GM21619 (cell line): ENCODE data around the gene SLC25A19.
A peak's percentile ranks its signal among the peaks of the same experiment; 100 is the strongest.
"Not testable (repeated sequence)": the region's sequence is repeated elsewhere in the genome, so short reads cannot be mapped to it uniquely, and the experiment has no call there.

Experiments used
- ATAC-seq: cut with Tn5 transposase; IDR thresholded peaks from one replicate; pipeline ENCODE4 v1.9.1; 2021; ENCODE audit not compliant: unreplicated experiment

SLC25A19 gene

DNA sequence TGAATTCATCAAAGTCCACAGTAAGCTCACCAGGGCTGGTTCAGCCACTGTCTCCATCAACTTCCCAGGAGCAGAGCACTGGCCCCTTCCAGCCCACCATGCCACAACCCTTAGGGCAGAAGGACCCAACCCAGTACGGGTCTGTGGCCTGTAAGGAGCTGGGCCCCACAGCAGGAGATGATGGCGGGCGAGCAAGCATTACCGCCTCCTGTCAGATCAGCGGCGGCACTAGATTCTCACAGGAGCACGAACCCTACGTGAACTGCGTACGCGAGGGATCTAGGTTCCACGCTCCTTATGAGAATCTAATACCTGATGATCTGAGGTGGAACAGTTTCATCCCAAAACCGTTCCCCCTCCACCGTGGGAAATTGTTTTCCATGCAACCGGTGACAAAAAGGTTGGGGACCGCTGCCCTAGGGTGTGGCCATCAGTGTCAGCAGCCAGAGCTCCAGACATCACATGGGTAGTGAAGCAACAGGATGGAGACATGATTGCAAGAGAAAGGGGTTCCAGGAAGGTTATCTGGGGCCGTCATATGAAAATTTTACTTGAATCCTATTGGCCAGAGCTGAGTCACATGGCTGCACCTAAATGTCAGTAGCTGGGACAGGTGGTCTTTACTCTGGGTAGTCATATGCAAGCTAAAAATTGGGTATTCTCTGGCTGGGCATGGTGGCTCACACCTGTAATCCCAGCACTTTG is 12.4 kb upstream of the SLC25A19 start:
- ATAC-seq = no peak

DNA sequence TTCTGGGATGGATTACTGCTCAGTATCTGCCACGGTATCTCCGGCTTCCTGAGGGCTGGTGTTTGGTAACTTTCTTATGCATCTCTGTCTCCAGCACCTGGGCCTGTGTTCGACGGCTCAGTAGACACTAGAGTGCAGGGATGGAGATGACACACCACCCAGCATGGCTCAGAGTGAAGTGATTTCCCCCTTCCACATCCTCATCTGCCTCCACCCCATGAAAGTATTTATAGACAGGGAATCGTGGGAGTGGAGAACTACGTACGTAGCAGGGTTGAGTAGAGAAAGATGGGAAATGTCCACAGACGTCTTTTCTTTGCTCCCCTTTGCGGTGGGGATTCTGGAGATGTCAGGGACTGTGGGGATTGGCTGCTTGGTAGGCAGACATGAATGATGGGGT is 11.8 kb upstream of the SLC25A19 start:
- no peak for ATAC-seq

DNA sequence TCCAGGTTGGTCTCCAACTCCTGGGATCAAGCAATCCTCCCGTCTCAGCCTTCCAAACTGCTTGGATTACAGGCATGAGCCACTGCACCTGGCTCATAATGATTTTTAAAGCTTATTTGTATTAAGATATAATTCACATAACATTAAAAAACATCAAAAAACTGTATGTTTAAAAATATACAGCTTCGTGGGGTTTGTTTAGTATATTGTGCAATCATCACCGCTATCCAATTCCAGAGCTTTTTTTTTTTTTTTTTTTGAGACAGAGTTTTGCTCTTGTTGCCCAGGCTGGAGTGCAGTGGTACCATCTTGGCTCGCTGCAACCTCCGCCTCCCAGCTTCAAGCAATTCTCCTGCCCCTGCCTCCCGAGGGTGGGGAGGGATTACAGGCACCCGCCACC is 11.0 kb upstream of the SLC25A19 start:
- ATAC-seq = no peak

DNA sequence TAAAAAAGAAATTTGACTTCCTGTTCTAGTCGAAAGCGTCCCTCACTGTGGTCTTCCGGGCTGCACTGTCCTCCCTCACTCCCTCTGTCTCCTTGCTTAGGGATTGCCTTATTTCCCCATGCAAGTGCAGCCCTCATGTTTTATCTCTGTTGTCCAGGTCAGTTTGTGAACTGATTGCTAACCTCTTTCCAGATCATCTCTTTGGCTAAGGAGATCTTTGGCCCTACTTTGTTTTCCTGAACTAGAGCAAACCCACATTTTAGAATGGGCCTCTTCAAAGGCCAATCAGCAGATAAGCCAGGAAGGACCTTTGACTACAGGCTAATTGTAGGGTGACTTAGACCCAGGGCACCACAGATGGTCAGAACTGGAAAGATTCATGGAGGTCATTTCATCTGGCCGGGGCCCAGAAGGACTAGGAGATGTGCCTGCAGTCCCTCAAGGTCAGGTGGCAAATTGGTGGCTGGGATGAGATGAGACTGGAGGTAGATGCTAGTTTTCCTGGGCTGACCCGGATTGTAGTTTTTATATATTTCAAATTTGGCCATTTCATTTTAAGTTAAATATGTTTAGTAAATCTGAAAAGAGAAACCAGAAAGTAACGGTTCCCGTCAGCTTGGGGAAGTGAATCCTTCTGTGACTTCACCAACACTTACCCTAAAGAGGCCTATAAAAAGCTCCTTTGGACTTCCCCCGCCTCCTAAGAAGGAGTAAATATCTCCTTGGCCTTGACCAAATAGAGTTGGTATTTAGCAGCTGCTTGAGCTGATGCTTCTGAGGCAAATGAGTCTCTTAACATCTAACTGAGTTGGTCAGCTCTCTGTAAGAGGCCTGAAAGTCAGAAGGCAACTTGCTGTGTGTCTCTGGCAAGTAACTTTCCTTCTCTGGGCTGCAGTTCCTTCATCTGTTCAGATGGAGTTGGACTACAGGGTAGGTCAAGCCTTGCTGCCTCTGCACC is 6.2 kb upstream of the SLC25A19 start:
- ATAC-seq = peak; percentile 58

DNA sequence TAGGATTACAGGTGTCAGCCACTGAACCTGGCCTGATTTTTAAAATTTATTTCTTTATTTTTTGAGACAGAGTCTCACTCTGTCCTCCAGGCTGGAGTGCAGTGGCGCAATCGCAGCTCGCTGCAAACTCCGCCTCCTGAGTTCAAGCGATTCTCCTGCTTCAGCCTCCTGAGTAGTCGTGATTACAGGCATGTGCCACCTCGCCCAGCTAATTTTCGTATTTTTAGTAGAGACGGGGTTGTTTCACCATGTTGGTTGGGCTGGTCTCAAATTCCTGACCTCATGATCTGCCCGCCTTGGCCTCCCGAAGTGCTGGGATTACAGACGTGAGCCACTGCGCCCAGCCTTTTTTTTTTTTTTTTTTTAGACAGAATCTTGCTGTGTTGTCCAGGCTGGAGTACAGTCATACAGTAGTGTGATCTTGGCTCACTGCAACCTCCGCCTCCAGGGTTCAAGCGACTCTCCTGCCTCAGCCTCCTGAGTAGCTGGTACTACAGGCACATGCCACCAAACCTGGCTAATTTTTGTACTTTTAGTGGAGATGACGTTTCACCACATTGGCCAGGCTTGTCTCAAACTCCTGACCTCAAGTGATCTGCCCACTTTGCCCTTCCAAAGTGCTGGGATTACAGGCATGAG is 3.7 kb upstream of the SLC25A19 start:
- ATAC-seq = not testable (repeated sequence)

DNA sequence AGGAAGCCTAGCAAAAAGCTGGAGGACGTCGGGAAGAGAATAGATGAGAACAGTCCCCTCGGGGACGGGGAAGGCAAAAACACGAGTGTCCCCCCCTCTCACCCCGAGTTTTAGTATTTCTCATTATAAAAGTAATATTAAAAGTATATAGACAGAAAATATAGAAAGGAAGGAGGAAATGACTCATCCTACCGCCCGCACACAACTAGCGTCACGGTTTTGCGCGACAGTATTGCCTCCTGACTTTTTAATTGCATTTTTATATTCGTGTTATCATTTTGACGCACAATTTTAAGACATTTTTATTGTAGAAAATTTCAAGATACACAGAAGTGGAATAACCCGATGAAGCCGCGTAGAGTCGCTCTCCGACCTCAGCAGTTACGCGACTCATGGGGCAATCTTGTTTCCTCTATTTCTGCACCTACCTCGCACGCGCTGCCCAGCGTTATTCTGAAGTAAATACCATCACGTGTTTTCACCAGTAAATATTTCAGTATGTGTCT is 652 bp upstream of the SLC25A19 start:
- ATAC-seq = peak; percentile 24

DNA sequence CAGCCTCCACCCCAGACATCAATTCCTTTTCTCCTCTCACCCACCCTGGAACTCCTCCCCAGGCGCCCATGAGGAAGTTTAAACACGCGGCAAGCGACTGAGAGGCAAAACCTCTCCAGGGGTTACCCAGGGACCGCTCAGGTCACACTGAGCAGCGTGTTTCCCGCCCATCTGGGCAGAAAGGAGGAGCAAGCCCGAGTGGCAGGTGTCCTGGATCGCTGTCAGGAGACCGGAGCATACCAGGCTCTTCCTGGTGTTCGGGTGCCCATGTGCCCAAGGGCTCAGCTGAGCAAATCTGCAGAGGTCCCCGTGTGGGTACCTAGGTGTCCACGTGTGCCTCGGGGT is 491 bp downstream of the SLC25A19 start:
- ATAC-seq = peak; percentile 3

DNA sequence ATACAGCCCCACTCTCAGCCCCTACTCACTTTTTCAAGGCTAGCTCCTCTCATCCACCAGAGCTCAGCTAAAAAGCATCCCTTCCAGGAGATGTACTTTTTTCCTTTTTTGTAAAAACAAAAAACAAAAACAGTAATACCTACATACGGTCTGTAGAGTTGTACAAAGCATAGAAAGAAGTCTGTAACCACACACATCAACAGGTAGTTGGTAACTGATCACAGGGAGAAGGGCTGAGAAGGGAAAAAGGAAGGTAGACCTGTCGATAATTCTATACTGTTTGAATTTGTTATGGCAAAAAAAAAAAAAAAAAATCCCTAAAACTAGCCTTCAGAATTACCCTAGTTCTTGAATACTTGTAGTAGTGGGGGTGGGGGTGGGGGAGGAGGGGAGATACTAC is 874 bp downstream of the SLC25A19 start:
- ATAC-seq = no peak

DNA sequence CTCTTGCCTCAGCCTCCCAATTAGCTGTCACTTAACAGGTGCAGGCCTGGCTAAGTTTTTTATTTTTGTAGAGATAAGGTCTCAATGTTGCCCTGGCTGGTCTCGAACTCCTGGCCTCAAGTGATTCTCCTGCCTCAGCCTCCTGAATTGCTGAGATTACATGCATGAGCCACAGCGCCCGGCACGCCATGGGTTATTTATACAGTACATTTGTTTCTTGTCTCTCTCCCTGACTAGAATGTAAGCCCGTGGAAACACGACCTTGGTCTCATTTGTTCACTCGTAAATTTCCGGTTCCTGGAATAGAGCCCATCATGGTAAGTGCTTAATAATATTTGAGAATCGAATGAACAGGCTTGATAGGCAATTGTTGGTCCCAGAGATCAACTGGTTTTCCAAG is 2.0 kb downstream of the SLC25A19 start:
- ATAC-seq = no peak

DNA sequence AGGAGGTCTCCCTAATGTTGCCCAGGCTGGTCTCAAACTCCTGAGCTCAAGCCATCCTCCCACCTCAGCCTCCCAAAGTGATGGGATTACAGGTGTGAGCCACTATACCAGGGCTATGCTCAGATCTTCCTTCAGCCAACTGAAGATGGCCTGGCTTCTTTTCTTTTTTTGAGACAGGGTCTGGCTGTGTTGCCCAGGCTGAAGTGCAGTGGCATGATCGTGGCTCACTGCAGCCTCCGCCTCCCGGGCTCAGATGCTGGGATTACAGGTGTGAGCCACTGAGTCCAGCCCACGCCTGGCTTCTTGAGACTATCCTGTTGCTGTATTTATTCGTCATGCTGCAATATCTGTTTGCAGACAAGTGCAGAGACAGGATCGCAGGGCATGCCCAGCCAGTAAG is 4.1 kb downstream of the SLC25A19 start:
- ATAC-seq = no peak

DNA sequence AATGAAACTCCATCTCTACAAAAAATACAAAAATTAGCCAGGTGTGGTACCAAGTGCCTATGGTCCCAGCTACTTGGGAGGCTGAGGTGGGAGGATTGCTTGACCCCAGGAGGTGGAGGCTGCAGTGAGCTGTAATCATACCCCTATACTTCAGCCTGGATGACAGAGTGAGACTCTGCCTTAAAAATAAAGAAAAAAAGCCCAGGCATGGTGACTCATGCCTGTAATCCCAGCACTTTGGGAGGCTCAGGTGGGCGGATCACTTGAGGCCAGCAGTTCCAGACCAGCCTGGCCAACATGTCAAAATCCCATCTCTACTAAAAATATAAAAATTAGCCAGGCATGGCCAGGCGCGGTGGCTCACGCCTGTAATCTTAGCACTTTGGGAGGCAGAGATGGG is 9.0 kb downstream of the SLC25A19 start:
- not testable (repeated sequence) for ATAC-seq

DNA sequence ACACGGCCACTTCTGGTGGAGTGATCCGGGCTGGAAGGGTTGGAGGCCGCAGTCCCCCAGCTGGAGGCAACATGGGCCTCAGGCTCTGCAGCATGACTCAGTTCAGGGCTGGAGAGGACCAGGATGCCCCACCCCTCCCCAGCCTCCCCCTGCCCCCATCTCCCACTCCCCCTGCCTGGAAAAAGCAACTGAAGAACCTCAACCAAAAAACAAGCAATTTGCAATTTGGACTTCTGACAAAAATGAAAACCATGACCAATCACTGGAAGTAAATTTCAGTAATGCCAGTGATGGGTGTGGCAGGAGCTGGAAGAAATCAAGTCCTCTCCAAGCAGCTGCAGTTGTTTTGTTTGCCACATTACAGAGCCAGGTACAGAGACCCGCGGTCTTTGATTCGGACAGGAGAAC is 11.6 kb downstream of the SLC25A19 start:
- no peak for ATAC-seq

DNA sequence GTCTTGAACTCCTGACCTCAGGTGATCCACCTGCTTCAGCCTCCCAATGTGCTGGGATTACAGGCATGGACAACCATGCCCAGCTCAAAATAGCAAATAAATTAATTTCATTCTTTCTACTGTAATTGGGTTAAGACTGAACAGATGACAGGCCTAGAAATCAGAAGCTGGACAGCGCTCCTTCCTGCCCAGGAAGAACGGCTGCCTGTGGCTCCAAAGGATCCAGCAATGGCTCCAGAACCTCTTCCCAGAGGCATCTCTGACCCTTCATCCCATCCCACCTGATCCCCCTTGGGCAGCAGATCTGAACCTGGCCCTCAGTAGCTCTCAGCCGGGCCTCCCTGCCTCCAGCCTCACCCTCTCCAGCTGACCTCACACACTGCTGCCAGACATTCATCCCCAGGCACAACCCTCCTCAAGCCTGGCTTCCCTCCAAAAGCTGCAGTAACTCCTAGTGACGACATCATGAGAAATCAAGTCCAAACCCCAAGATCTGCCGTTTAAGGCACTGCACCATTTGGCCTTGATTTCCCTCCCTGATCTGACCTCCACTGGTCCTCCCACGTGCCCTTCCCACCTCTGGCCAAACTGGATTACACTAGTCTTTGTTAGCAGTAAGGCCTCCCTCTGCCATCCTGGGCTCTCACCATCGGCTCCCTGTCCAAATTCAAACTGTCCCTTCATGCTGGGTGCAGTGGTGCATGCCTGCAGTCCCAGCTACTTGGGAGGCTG is 15.1 kb downstream of the SLC25A19 start:
- no peak for ATAC-seq

DNA sequence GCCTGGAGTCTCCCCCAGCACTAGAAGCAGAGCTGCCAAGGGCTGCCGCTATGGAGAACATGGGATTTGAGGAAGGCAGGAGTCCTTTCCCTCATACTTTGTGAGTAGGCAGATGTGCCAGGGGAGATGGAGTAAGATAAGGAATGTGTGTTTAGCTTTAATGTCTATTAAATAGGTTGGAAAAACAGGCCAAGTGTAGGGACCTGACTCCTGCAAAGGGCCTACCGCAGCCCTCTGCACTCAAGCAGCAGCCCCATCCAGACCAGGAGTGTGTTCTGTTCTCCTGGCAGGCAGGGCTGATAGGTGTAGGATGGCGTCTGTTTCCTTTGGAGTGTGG is 16.4 kb downstream of the SLC25A19 start:
- ATAC-seq = no peak

DNA sequence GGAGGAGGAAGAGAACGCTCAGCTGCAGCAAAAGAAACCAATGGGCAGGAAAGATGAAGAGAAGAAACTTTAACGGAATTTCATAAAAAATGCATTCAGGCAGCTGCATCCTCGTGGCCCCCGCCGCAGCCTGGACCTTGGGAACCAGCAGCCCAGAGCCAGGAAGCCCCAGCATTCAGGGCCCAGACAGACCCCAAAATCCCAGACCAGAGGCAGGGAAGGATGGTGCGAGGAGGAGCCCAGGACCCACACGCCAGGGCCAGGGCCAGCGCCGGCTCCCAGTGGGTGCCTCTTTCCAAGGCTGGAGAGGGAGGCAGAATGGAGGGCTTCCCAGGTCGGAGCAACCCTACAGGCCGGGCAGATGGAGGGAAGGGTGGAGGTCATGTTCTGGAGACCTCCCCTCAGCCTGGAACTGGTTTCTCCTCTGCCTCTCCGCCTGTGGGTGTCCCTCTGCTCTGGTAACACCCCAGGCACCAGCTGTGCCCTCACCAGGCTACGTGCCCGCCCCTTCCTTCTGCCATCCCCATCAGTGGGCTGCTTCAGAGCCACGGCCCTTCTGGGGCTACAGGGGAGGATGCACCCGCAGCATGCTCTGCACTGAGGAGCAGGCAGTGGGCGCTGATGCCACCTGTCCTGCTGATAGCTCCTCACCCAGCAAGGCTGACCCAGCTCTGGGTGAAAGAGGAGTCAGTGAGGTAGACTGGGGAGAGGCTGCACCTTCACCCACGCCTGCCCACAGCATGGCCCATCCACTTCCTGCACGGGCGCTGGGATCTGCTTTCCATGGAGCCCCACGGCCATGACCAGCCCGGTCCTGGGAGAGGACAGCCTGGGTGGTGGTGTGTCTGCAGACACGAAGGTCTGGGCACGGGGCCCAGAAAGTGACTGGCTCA is 17.0 kb downstream of the SLC25A19 start:
- ATAC-seq = no peak

DNA sequence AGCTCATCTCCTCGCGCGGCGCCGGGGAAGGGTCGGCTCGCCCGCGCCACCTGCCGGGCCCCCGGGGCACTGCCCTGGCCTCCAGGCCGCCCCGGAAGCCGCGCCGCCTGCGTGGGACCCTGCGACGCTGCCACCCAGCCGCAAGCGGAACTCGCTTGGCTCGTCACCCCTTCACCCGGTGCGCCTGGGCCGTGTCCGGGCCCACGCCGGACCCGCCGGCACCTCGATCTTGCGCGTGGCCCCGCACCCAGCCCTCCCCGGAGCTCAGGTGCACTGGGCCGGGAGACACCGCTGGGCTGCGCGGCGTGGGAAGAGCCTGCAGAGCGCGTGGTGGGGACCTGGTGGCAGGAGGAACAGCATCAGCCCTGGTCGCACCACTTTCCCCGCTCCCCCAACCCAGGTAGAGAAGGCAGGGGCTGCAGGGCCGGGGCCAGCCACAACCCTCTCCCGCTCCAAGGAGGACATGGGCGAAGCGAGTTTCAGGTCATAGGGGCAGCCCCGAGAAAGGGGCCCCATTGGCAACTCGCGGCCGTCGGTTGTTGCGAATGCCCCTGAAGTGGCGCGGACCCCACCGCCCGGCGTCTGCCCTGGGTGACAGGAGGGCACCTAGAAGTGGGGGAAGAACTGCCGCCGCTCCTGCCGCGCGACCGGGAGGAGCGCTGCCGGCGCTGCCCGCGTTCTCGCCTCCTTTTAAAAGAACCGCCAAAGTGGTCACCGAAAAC is 17.8 kb downstream of the SLC25A19 start:
- peak; percentile 64 for ATAC-seq

DNA sequence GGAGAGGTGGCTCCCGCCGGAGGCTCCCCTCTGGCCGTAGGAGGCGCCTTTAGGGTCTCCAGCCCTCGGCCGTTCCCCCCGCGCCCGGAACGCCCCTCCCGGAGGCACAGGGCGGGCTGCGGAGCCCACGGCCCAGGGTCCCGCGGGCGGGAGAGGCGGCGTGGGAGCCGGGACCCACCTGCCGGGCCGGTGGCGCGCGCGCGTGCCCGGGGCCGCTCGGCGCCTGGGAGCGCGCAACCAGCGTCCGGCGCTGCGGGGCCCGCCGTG is 18.3 kb downstream of the SLC25A19 start, which contains the start of gene MIF4GD:
MIF4GD (minus strand) TSS at position 266 of the 267 bp plus-strand sequence. CDS start 1,036 bp downstream, outside the sequence.
- ATAC-seq = no peak

DNA sequence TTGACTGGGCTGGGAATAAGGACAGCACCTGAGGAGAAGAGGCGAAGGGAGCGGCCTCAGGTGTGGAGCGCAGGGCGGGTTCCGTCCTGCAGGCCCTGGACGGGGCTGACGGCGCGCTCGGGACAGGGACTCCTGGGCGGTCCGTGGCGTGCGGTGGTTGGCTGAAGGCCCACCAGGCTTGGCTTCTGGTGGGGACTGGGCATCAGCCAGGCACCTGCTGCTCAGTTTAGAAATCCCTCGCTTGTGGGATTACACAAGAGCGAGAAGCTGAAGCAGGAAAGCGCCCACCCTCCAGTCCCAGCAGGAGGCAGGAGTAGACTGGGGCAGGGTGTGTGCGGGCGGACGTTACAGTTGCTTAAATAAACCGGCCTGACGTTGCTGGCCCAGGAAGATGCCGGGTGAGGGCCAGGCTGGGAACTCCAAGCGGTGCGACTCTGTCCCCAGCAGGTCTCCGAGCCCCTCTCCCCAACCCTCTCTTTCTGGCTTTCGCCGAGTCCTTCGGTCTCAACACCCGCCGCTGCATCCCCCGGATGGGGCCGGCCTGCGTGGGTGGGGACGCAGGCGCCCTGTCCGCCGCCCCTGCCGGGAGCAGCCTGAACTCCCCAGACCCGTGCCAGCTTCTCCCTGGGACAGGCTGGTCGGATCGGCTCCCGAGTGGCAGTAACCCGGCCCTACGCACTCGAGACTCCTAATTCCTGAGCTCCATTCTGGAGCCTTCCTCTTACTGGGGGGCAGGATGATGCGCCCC is 18.8 kb downstream of the SLC25A19 start:
- peak; percentile 28 for ATAC-seq

DNA sequence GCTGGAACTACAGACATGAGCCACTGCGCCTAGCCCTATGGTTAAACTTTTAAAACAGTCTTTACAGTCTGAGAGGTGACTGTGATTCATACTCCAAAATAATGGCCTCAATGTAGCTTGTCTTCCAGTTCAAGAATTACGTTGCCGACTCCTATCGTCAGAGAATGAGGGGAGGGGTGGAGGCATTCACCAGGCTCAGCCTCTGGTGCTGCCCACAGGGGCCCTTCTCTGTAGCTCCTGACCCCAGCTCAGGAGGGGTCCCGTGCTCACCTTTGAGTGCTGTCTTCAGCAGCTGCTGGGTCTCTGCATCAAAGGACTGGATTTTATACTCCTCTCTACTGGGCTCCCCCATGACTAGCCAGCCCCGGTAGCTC is 19.4 kb downstream of the SLC25A19 start:
- no peak for ATAC-seq
